Measurements from ENCODE around the gene RRAS. TPM values are rescaled to one million over a fixed set of nuclear protein-coding genes. Genes with fewer than 3 reads are reported as not detected.

The RRAS gene
- total RNA-seq, 1 donor from 2014 or later: 1.2 TPM

DNA sequence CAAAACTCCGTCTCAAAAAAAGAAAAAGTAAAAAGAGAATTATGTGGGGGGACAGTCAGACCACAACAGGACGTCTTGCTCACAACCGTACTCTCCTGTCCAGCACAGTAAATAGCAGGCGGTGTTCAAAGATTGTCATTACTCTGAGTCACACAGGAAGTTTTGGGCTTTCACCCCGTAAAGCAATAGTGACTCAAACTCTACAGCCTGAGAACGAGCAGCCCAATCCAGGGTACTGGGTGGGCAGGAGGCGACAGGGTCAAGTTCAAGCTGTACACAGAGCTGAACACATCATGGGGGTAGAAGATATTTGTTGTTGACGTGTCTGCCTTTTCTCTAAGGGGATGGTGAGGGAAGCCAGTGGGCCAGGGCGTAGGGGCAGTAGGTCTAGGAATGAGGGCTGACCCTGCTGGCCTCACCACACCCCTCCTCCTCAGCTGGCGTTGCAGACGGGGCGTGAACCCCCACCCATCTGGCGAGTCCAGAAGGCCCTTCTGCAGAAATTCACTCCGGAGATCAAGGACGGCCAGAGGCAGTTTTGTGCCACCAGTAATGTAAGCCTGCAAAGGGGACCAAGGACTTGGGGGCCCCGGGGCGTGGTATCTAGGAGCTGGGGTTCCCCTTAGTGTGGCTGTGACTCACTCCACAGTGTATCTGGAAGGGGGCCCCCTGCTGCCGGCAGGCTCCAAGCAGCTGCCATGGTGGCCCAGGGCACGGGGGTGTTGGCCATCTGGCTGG, 25.7 kb downstream of the RRAS start:
- TF ChIP-seq, protein P1, sequence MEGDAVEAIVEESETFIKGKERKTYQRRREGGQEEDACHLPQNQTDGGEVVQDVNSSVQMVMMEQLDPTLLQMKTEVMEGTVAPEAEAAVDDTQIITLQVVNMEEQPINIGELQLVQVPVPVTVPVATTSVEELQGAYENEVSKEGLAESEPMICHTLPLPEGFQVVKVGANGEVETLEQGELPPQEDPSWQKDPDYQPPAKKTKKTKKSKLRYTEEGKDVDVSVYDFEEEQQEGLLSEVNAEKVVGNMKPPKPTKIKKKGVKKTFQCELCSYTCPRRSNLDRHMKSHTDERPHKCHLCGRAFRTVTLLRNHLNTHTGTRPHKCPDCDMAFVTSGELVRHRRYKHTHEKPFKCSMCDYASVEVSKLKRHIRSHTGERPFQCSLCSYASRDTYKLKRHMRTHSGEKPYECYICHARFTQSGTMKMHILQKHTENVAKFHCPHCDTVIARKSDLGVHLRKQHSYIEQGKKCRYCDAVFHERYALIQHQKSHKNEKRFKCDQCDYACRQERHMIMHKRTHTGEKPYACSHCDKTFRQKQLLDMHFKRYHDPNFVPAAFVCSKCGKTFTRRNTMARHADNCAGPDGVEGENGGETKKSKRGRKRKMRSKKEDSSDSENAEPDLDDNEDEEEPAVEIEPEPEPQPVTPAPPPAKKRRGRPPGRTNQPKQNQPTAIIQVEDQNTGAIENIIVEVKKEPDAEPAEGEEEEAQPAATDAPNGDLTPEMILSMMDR (conservative IDR thresholded peaks at IDR 0.05): no peak
- H3K4me3 Mint-ChIP-seq: no peak overlapping the region
- peaks cover 3% of the 10 kb centered on the region for H3K4me1 Mint-ChIP-seq
- peaks cover 7% of the 10 kb centered on the region for H3K36me3 Mint-ChIP-seq (ENCODE audit: low read depth)
- no peaks in the 10 kb centered on the region for H3K9me3 Mint-ChIP-seq
- peak overlapping the region; percentile 39 for H3K27ac Mint-ChIP-seq (ENCODE audit: unreplicated experiment)
- DNase-seq (ENCODE audit: low read depth, low spot score): no peak
- no peaks in the 10 kb centered on the region for H3K27me3 Mint-ChIP-seq (ENCODE audit: low read depth)

- Mint-ChIP-seq H3K9me3 (no peaks in the 10 kb centered on the region), H3K36me3 (ENCODE audit: low read depth) (peaks cover 3% of the 10 kb centered on the region), H3K4me3 (no peak overlapping the region), H3K4me1 (peaks cover 3% of the 10 kb centered on the region), H3K27ac (ENCODE audit: unreplicated experiment) (no peak overlapping the region), H3K27me3 (ENCODE audit: low read depth) (no peaks in the 10 kb centered on the region)
- TF ChIP-seq, protein P1 (conservative IDR thresholded peaks at IDR 0.05): no peak
- DNase-seq (ENCODE audit: low read depth, low spot score): no peak
Observed at GRCh38 chr19:49613374-49613773, 26.6 kb downstream of the RRAS start.

DNA sequence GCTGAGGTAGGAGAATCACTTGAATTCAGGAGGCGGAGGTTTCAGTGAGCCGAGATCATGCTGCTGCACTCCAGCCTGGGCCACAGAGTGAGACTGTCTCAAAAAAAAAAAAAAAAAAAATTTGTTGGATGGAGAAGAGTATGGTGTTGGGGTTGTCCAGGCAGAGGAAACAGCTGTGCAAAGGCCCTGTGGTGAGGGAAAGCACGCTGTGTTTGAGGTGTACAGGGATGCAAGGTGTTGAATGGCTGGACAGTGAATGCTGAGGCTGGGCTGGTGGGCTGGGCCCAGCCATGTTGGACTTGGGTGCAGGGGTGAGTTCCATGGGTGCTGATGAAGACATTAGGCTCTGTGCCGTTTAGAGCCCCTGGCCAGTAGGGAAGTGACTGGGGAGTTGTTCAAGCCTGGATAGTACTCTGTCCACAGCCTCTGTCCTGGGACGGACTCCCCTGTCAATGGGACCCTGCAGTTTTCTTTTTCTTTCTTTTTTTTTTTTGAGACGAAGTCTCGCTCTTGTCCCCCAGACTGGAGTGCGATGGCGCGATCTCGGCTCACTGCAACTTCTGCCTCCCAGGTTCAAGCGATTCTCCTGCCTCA, 30.3 kb downstream of the RRAS start:
- H3K4me1 Mint-ChIP-seq: peaks cover 3% of the 10 kb centered on the region
- TF ChIP-seq, protein P1 (conservative IDR thresholded peaks at IDR 0.05): no peak
- no peaks in the 10 kb centered on the region for H3K36me3 Mint-ChIP-seq (ENCODE audit: low read depth)
- H3K4me3 Mint-ChIP-seq: no peak overlapping the region
- DNase-seq (ENCODE audit: low read depth, low spot score): no peak
- H3K27me3 Mint-ChIP-seq (ENCODE audit: low read depth): no peaks in the 10 kb centered on the region
- no peaks in the 10 kb centered on the region for H3K9me3 Mint-ChIP-seq
- no peak overlapping the region for H3K27ac Mint-ChIP-seq (ENCODE audit: unreplicated experiment)

DNA sequence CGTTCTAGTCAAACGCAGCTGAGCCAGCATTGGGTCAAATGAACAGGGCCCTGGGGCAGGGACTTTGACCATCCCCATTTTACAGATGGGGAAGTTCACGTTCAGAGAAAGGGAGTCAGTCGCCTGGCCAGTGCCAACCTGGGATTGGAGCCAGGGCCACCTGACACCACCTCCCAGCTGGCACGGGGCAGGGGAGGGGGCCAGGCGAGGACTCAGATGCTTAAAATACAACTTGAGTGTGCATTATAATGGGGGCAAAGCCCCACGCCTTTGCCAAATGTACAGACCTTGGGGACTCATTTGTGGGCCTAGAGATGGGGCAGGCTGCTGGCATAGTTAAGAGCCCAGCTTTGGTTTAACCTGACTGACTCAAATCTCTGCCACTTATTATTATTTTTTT, 34.3 kb downstream of the RRAS start:
- H3K27ac Mint-ChIP-seq (ENCODE audit: unreplicated experiment): no peak overlapping the region
- TF ChIP-seq, protein P1 (conservative IDR thresholded peaks at IDR 0.05): no peak
- DNase-seq (ENCODE audit: low read depth, low spot score): no peak
- H3K36me3 Mint-ChIP-seq (ENCODE audit: low read depth): peaks cover 12% of the 10 kb centered on the region
- H3K4me1 Mint-ChIP-seq: no peaks in the 10 kb centered on the region
- no peaks in the 10 kb centered on the region for H3K9me3 Mint-ChIP-seq
- no peak overlapping the region for H3K4me3 Mint-ChIP-seq
- H3K27me3 Mint-ChIP-seq (ENCODE audit: low read depth): no peaks in the 10 kb centered on the region

GRCh38 chr19:49602806-49603205, 37.1 kb downstream of the RRAS start:
- Mint-ChIP-seq H3K27me3 (ENCODE audit: low read depth) (no peaks in the 10 kb centered on the region), H3K36me3 (ENCODE audit: low read depth) (peaks cover 17% of the 10 kb centered on the region), H3K27ac (ENCODE audit: unreplicated experiment) (no peak overlapping the region), H3K9me3 (no peaks in the 10 kb centered on the region), H3K4me3 (no peak overlapping the region), H3K4me1 (no peaks in the 10 kb centered on the region)
- DNase-seq (ENCODE audit: low read depth, low spot score): no peak
- TF ChIP-seq, protein P1 (conservative IDR thresholded peaks at IDR 0.05): no peak
